ENCODE measurements around the gene MRPL54.

The MRPL54 gene

GRCh38 chr19:3745363-3746045, 17.0 kb upstream of the MRPL54 start:
- TF ChIP-seq CTCF (IDR thresholded peaks at IDR 0.05): no peak
- H3K27me3 Mint-ChIP-seq (ENCODE audit: low read depth, poor library complexity): peaks cover 10% of the 10 kb centered on the region
- no peak for DNase-seq
- H3K9me3 Mint-ChIP-seq: no peaks in the 10 kb centered on the region
- no peak overlapping the region for H3K27ac Mint-ChIP-seq
- H3K36me3 Mint-ChIP-seq (ENCODE audit: low read depth): peaks cover 6% of the 10 kb centered on the region
- no peaks in the 10 kb centered on the region for H3K4me1 Mint-ChIP-seq
- H3K4me3 Mint-ChIP-seq: no peak overlapping the region

GRCh38 chr19:3746371-3747056, 16.0 kb upstream of the MRPL54 start:
- H3K4me3 Mint-ChIP-seq: no peak overlapping the region
- no peaks in the 10 kb centered on the region for H3K4me1 Mint-ChIP-seq
- no peak for TF ChIP-seq CTCF (IDR thresholded peaks at IDR 0.05)
- no peak for DNase-seq
- H3K27me3 Mint-ChIP-seq (ENCODE audit: low read depth, poor library complexity): peaks cover 10% of the 10 kb centered on the region
- H3K27ac Mint-ChIP-seq: no peak overlapping the region
- no peaks in the 10 kb centered on the region for H3K9me3 Mint-ChIP-seq
- H3K36me3 Mint-ChIP-seq (ENCODE audit: low read depth): peaks cover 8% of the 10 kb centered on the region

GRCh38 chr19:3748965-3749364, 13.5 kb upstream of the MRPL54 start:
- no peak for TF ChIP-seq CTCF (IDR thresholded peaks at IDR 0.05)
- DNase-seq: no peak
- Mint-ChIP-seq H3K9me3 (no peaks in the 10 kb centered on the region), H3K36me3 (ENCODE audit: low read depth) (peaks cover 8% of the 10 kb centered on the region), H3K4me3 (no peak overlapping the region), H3K27ac (no peak overlapping the region), H3K4me1 (no peaks in the 10 kb centered on the region), H3K27me3 (ENCODE audit: low read depth, poor library complexity) (peaks cover 7% of the 10 kb centered on the region)

GRCh38 chr19:3750211-3750610, 12.3 kb upstream of the MRPL54 start:
- no peak for DNase-seq
- Mint-ChIP-seq H3K9me3 (no peaks in the 10 kb centered on the region), H3K4me3 (no peak overlapping the region), H3K27ac (no peak overlapping the region), H3K36me3 (ENCODE audit: low read depth) (peaks cover 13% of the 10 kb centered on the region), H3K4me1 (no peaks in the 10 kb centered on the region), H3K27me3 (ENCODE audit: low read depth, poor library complexity) (peaks cover 7% of the 10 kb centered on the region)
- TF ChIP-seq CTCF (IDR thresholded peaks at IDR 0.05): no peak

- DNase-seq: no peak
- no peaks in the 10 kb centered on the region for H3K9me3 Mint-ChIP-seq
- peaks cover 17% of the 10 kb centered on the region for H3K36me3 Mint-ChIP-seq (ENCODE audit: low read depth)
- H3K4me3 Mint-ChIP-seq: no peak overlapping the region
- peaks cover 7% of the 10 kb centered on the region for H3K27me3 Mint-ChIP-seq (ENCODE audit: low read depth, poor library complexity)
- no peak overlapping the region for H3K27ac Mint-ChIP-seq
- H3K4me1 Mint-ChIP-seq: no peaks in the 10 kb centered on the region
- no peak for TF ChIP-seq CTCF (IDR thresholded peaks at IDR 0.05)
Measured at GRCh38 chr19:3751236-3751635, 11.2 kb upstream of the MRPL54 start.

GRCh38 chr19:3752492-3752891, 10.0 kb upstream of the MRPL54 start:
- no peak overlapping the region for H3K4me3 Mint-ChIP-seq
- H3K9me3 Mint-ChIP-seq: no peaks in the 10 kb centered on the region
- H3K27ac Mint-ChIP-seq: no peak overlapping the region
- H3K27me3 Mint-ChIP-seq (ENCODE audit: low read depth, poor library complexity): peaks cover 3% of the 10 kb centered on the region
- no peak for TF ChIP-seq CTCF (IDR thresholded peaks at IDR 0.05)
- H3K36me3 Mint-ChIP-seq (ENCODE audit: low read depth): peaks cover 17% of the 10 kb centered on the region
- no peak for DNase-seq
- no peaks in the 10 kb centered on the region for H3K4me1 Mint-ChIP-seq
